ENCODE results near the gene SLC4A11. TPM values are rescaled to one million over a fixed set of nuclear protein-coding genes. Genes with fewer than 3 reads are reported as not detected.
"Not testable (repeated sequence)": the region's sequence is repeated elsewhere in the genome, so short reads cannot be mapped to it uniquely, and the experiment has no call there.

Gene SLC4A11
- polyA plus RNA-seq, 1 donor from 2014 or later: 0.19 TPM

- no peak for TF ChIP-seq POLR2AphosphoS5 (IDR thresholded peaks at IDR 0.05)
- no peak for TF ChIP-seq MXI1 (conservative IDR thresholded peaks at IDR 0.05; ENCODE audit: poor library complexity, severe bottlenecking)
- no peak for TF ChIP-seq TAF1 (IDR thresholded peaks at IDR 0.05; ENCODE audit: low read depth)
- H3K27me3 ChIP-seq (ENCODE audit: insufficient read depth, low read depth, low read length): no peaks in the 10 kb centered on the region
- no peaks in the 10 kb centered on the region for H3K9me2 ChIP-seq (ENCODE audit: insufficient read depth, low read length)
- H3K4me2 ChIP-seq (ENCODE audit: low read length): no peak overlapping the region
- no peak overlapping the region for H2AFZ ChIP-seq (ENCODE audit: low read depth, low read length)
- H3F3A ChIP-seq (ENCODE audit: insufficient read depth, low read length, poor library complexity, severe bottlenecking): no peaks in the 10 kb centered on the region
- no peak overlapping the region for H3K27ac ChIP-seq (ENCODE audit: low read length)
- H3K9ac ChIP-seq (ENCODE audit: low read length): no peak overlapping the region
- no peaks in the 10 kb centered on the region for H3K9me3 ChIP-seq (ENCODE audit: low read length)
- H3K4me3 ChIP-seq (ENCODE audit: low read length): no peak overlapping the region
- H4K20me1 ChIP-seq (ENCODE audit: insufficient read depth): no peaks in the 10 kb centered on the region
- no peaks in the 10 kb centered on the region for H3K36me3 ChIP-seq (ENCODE audit: insufficient read depth, low read length)
- no peaks in the 10 kb centered on the region for H3K79me2 ChIP-seq (replicated peaks; ENCODE audit: insufficient read depth, low read length)
Measured at GRCh38 chr20:3189561-3190131, 49.3 kb downstream of the SLC4A11 start.

- no peaks in the 10 kb centered on the region for H3K36me3 ChIP-seq (ENCODE audit: insufficient read depth, low read length)
- H3K27ac ChIP-seq (ENCODE audit: low read length): no peak overlapping the region
- H3K9ac ChIP-seq (ENCODE audit: low read length): no peak overlapping the region
- no peaks in the 10 kb centered on the region for H3K9me3 ChIP-seq (ENCODE audit: low read length)
- H3K9me2 ChIP-seq (ENCODE audit: insufficient read depth, low read length): no peaks in the 10 kb centered on the region
- H3K4me3 ChIP-seq (ENCODE audit: low read length): no peak overlapping the region
- H3F3A ChIP-seq (ENCODE audit: insufficient read depth, low read length, poor library complexity, severe bottlenecking): no peaks in the 10 kb centered on the region
- no peaks in the 10 kb centered on the region for H3K79me2 ChIP-seq (replicated peaks; ENCODE audit: insufficient read depth, low read length)
- TF ChIP-seq REST (IDR thresholded peaks at IDR 0.05; ENCODE audit: borderline replicate concordance) (no peak), MXI1 (conservative IDR thresholded peaks at IDR 0.05; ENCODE audit: poor library complexity, severe bottlenecking) (no peak), EZH2 (IDR thresholded peaks at IDR 0.05; ENCODE audit: borderline replicate concordance, insufficient read depth, low read length, poor library complexity, severe bottlenecking) (no peak), EP300 (conservative IDR thresholded peaks at IDR 0.05; ENCODE audit: poor library complexity, severe bottlenecking) (no peak), TAF1 (IDR thresholded peaks at IDR 0.05; ENCODE audit: low read depth) (no peak), RAD21 (conservative IDR thresholded peaks at IDR 0.05) (no peak), POLR2AphosphoS5 (IDR thresholded peaks at IDR 0.05) (no peak), CTCF (IDR thresholded peaks at IDR 0.05; ENCODE audit: poor library complexity, severe bottlenecking) (no peak), SMC3 (conservative IDR thresholded peaks at IDR 0.05; ENCODE audit: poor library complexity) (no peak)
- no peaks in the 10 kb centered on the region for H4K20me1 ChIP-seq (ENCODE audit: insufficient read depth)
- no peak overlapping the region for H3K4me2 ChIP-seq (ENCODE audit: low read length)
- no peak overlapping the region for H2AFZ ChIP-seq (ENCODE audit: low read depth, low read length)
- no peaks in the 10 kb centered on the region for H3K27me3 ChIP-seq (ENCODE audit: insufficient read depth, low read depth, low read length)
Measured at GRCh38 chr20:3188823-3189413, 50.1 kb downstream of the SLC4A11 start.

- not testable (repeated sequence) for H4K20me1 ChIP-seq (ENCODE audit: insufficient read depth); H3K36me3 ChIP-seq (ENCODE audit: insufficient read depth, low read length); H3K27me3 ChIP-seq (ENCODE audit: insufficient read depth, low read depth, low read length); H3K9me3 ChIP-seq (ENCODE audit: low read length); H3K27ac ChIP-seq (ENCODE audit: low read length); H3K4me3 ChIP-seq (ENCODE audit: low read length); H3K79me2 ChIP-seq (replicated peaks; ENCODE audit: insufficient read depth, low read length); H3K9ac ChIP-seq (ENCODE audit: low read length); H3K4me2 ChIP-seq (ENCODE audit: low read length); H3K9me2 ChIP-seq (ENCODE audit: insufficient read depth, low read length); H2AFZ ChIP-seq (ENCODE audit: low read depth, low read length); H3F3A ChIP-seq (ENCODE audit: insufficient read depth, low read length, poor library complexity, severe bottlenecking)
Measured at GRCh38 chr20:3187861-3188260, 51.1 kb downstream of the SLC4A11 start.
